ENCODE measurements around the gene EPX.

EPX gene

GRCh38 chr17:58246781-58247180 is 54.3 kb downstream of the EPX start (continued):
- TF ChIP-seq ZNF366 (tag by site-specific recombination; conservative IDR thresholded peaks at IDR 0.05), result no peak
- no peak for TF ChIP-seq ZNF449 (tag by site-specific recombination; IDR thresholded peaks at IDR 0.05)
- TF ChIP-seq KLF10 (tag by site-specific recombination; IDR thresholded peaks at IDR 0.05), result no peak

- Histone ChIP-seq H3K4me1 (ENCODE audit: control insufficient read depth, insufficient read depth, low read length) (no peaks in the 10 kb centered on the region), H3K36me3 (ENCODE audit: control insufficient read depth in 2 of 2, insufficient read depth in 1 of 2, low read length in 2 of 2) (no peaks in the 10 kb centered on the region), H3K9me3 (ENCODE audit: control insufficient read depth, insufficient read depth, low read depth, low read length) (no peaks in the 10 kb centered on the region), H3K4me3 (ENCODE audit: low read depth, low read length) (no peak overlapping the region), H3K27ac (ENCODE audit: extremely low read depth, low read depth, low read length) (no peak overlapping the region)
- TF ChIP-seq ATF2 (tag by site-specific recombination; IDR thresholded peaks at IDR 0.05; ENCODE audit: low read depth) (no peak), KLF1 (tag by site-specific recombination; IDR thresholded peaks at IDR 0.05) (no peak), PRDM1 (tag by site-specific recombination; IDR thresholded peaks at IDR 0.05) (no peak), MYNN (tag by site-specific recombination; IDR thresholded peaks at IDR 0.05; ENCODE audit: borderline replicate concordance) (no peak), ZSCAN18 (tag by site-specific recombination; IDR thresholded peaks at IDR 0.05) (no peak), ZNF175 (tag by site-specific recombination; IDR thresholded peaks at IDR 0.05) (no peak), ZNF202 (tag by site-specific recombination; IDR thresholded peaks at IDR 0.05; ENCODE audit: borderline replicate concordance) (no peak), GFI1B (tag by site-specific recombination; IDR thresholded peaks at IDR 0.05) (no peak), ZNF580 (tag by site-specific recombination; IDR thresholded peaks at IDR 0.05) (no peak), OVOL3 (tag by site-specific recombination; IDR thresholded peaks at IDR 0.05) (no peak), SETDB1 (IDR thresholded peaks at IDR 0.05; ENCODE audit: insufficient read length, low read length) (no peak), ZFHX2 (tag by site-specific recombination; conservative IDR thresholded peaks at IDR 0.05) (no peak), ZBTB11 (tag by site-specific recombination; conservative IDR thresholded peaks at IDR 0.05; ENCODE audit: low read depth) (no peak), ZNF626 (tag by site-specific recombination; IDR thresholded peaks at IDR 0.05) (no peak), GLIS1 (tag by site-specific recombination; IDR thresholded peaks at IDR 0.05) (no peak), ZNF146 (tag by site-specific recombination; IDR thresholded peaks at IDR 0.05) (no peak), ZNF10 (tag by site-specific recombination; IDR thresholded peaks at IDR 0.05) (no peak), OSR2 (tag by site-specific recombination; IDR thresholded peaks at IDR 0.05) (no peak)
- CTCF ChIA-PET, result interaction anchor here (0.7 to 4.2 kb wide), 12 partner anchors 11 to 239 kb away, joined by 3 to 32 read pairs (median 6); partner anchors contain the start of genes LPO and MKS1
- POLR2A ChIA-PET, result no interaction called here
These were observed 55.2 kb downstream of the EPX start for GRCh38 chr17:58247511-58248363.
